ENCODE results near the gene SH2D7. TPM values are rescaled to one million over a fixed set of nuclear protein-coding genes. Genes with fewer than 3 reads are reported as not detected.
A peak's percentile ranks its signal among the peaks of the same experiment; 100 is the strongest.

Gene SH2D7
- polyA plus RNA-seq, 1 of the 3 experiments (the other 2 are of a cell fraction): not detected

- peak overlapping the region; percentile 80 to 99 for H3K27ac ChIP-seq (ENCODE audit: low read depth in 2 of 2, low read length in 1 of 2)
- H3F3A ChIP-seq (replicated peaks; ENCODE audit: insufficient read depth): peaks cover 32% of the 10 kb centered on the region
- H3K79me2 ChIP-seq (ENCODE audit: insufficient read depth): peaks cover 55% of the 10 kb centered on the region
- H4K20me1 ChIP-seq (ENCODE audit: insufficient read depth): no peaks in the 10 kb centered on the region; the same call in 1 of the 2 replicates
- DNase-seq: peak; percentile 44
- peaks cover 0 to 7% of the 10 kb centered on the region in 2 experiments for H3K36me3 ChIP-seq (replicated peaks in 1 of 2; ENCODE audit: control insufficient read depth in 1 of 2, insufficient read depth in 2 of 2, low read length in 1 of 2)
- H3K9me2 ChIP-seq: no peaks in the 10 kb centered on the region
- peak; percentile 35 for TF ChIP-seq CTCF (IDR thresholded peaks at IDR 0.05)
- TF ChIP-seq RAD21 (IDR thresholded peaks at IDR 0.05; ENCODE audit: low read length): peak; percentile 28; the same call in 1 of the 2 replicates
- TF ChIP-seq NRF1 (IDR thresholded peaks at IDR 0.05; ENCODE audit: low read depth, low read length): no peak
- H3K4me1 ChIP-seq (ENCODE audit: control insufficient read depth in 1 of 2, insufficient read depth in 2 of 2, low read depth in 1 of 2, low read length in 1 of 2): peaks cover 17 to 24% of the 10 kb centered on the region in 2 experiments
- H3K27me3 ChIP-seq (ENCODE audit: insufficient read depth): no peaks in the 10 kb centered on the region
- no peaks in the 10 kb centered on the region for H3K9me3 ChIP-seq
- POLR2A ChIA-PET: interaction anchor here (0.8 to 1.6 kb wide), 2 partner anchors 9 to 108 kb away, joined by 3 to 4 read pairs; no protein-coding TSS in a partner anchor
- WGBS (ENCODE audit: low lambda C conversion rate): 71% methylated on average over 17 of the region's 17 CpGs
- peak overlapping the region; percentile 83 for H3K4me2 ChIP-seq
- H3K9ac ChIP-seq: peak overlapping the region; percentile 75
- CTCF ChIA-PET: interaction anchor here (0.8 to 2.0 kb wide), 11 partner anchors 9 to 117 kb away, joined by 3 to 8 read pairs (median 3); no protein-coding TSS in a partner anchor
- peak overlapping the region; percentile 0; the same call in 1 of the 2 replicates for H2AFZ ChIP-seq (ENCODE audit: low read depth)
- peak overlapping the region; percentile 75 to 89 for H3K4me3 ChIP-seq (ENCODE audit: low read depth in 2 of 2, low read length in 1 of 2)
Observed at GRCh38 chr15:78076231-78077052, 15.9 kb upstream of the SH2D7 start.

- no peaks in the 10 kb centered on the region for H4K20me1 ChIP-seq (ENCODE audit: insufficient read depth)
- no peaks in the 10 kb centered on the region for H3K9me3 ChIP-seq
- H3K27ac ChIP-seq (ENCODE audit: low read depth in 2 of 2, low read length in 1 of 2): peak within 1 kb of the TSS; percentile 80 to 99
- H3F3A ChIP-seq (replicated peaks; ENCODE audit: insufficient read depth): peaks cover 32% of the 10 kb centered on the region
- H3K36me3 ChIP-seq (replicated peaks in 1 of 2; ENCODE audit: control insufficient read depth in 1 of 2, insufficient read depth in 2 of 2, low read length in 1 of 2): peaks cover 0 to 7% of the 10 kb centered on the region in 2 experiments
- H3K4me2 ChIP-seq: peak within 1 kb of the TSS; percentile 84
- peak within 1 kb of the TSS; percentile 75 to 89 for H3K4me3 ChIP-seq (ENCODE audit: low read depth in 2 of 2, low read length in 1 of 2)
- H3K27me3 ChIP-seq (ENCODE audit: insufficient read depth): no peaks in the 10 kb centered on the region
- 4% methylated on average over 15 of the region's 104 CpGs for WGBS (ENCODE audit: low lambda C conversion rate)
- H3K4me1 ChIP-seq (ENCODE audit: control insufficient read depth in 1 of 2, insufficient read depth in 2 of 2, low read depth in 1 of 2, low read length in 1 of 2): peaks cover 9 to 21% of the 10 kb centered on the region in 2 experiments
- H3K79me2 ChIP-seq (ENCODE audit: insufficient read depth): peaks cover 47% of the 10 kb centered on the region
- H3K9me2 ChIP-seq: no peaks in the 10 kb centered on the region
- ChIA-PET CTCF (interaction anchor here (0.8 to 2.0 kb wide), 5 partner anchors 10 to 110 kb away, joined by 3 to 8 read pairs (median 4); no protein-coding TSS in a partner anchor), POLR2A (no interaction called here)
- peak within 1 kb of the TSS; percentile 76 for H2AFZ ChIP-seq (ENCODE audit: low read depth)
- peak within 1 kb of the TSS; percentile 75 for H3K9ac ChIP-seq
- peak; percentile 94 for DNase-seq
- TF ChIP-seq FOXJ3 (CRISPR knock-in tag; IDR thresholded peaks at IDR 0.05) (no peak), MXI1 (IDR thresholded peaks at IDR 0.05; ENCODE audit: low read depth, low read length) (0 out of 2 replicates have a peak, but pooled peaks have one; percentile 33), NRF1 (IDR thresholded peaks at IDR 0.05; ENCODE audit: low read depth, low read length) (peak; percentile 26; the same call in 1 of the 2 replicates)
Observed at GRCh38 chr15:78077053-78077870, 15.1 kb upstream of the SH2D7 start, which contains the start of gene TBC1D2B. TBC1D2B (minus strand) TSS chr15:78077711; CDS start chr15:78077652, 59 bp downstream.

Data from SK-N-SH (cell line).